A549 (cell line): ENCODE measurements around the gene RLBP1. TPM values are rescaled to one million over a fixed set of nuclear protein-coding genes. Genes with fewer than 3 reads are reported as not detected.
A peak's percentile ranks its signal among the peaks of the same experiment; 100 is the strongest.
"Not testable (repeated sequence)": the region's sequence is repeated elsewhere in the genome, so short reads cannot be mapped to it uniquely, and the experiment has no call there.

Experiments used
- ATAC-seq, 2 experiments: fragments of 200-7000 bp in 1 of 2; fragments of >200 bp in 1 of 2; cut with Nextera tagmentation in 1 of 2; cut with Tn5 transposase in 1 of 2; 3 replicates each; pipeline versions ENCODE4 v1.8.0 to v1.9.1; 2018 to 2020; ENCODE audit warnings: mild to moderate bottlenecking in 1 of 2, moderate library complexity in 1 of 2
- CTCF ChIA-PET: fragments of 300-600 bp; sonication (Branson Sonifier 250); formaldehyde crosslinking; extraction: SDS; loops from one replicate; lab custom pipeline; 2021; ENCODE audit warnings: antibody characterized with exemption, inconsistent platforms; lab: Yijun Ruan, JAX
- POLR2A ChIA-PET: fragments of 350-600 bp; formaldehyde crosslinking; extraction: SDS; loops from one replicate; lab custom pipeline; 2021; ENCODE audit warnings: antibody characterized with exemption, inconsistent platforms; lab: Yijun Ruan, JAX
- DNase-seq, 2 experiments: peaks; one replicate each; pipeline versions ENCODE4 v3.0.0 to v3.0.0-alpha.2; 2011 to 2016; ENCODE audit warnings: low read depth in 1 of 2, low spot score in 1 of 2
- FAIRE-seq: peaks from 2 replicates; lab custom pipeline; 2011; peaks lifted over from hg19 to GRCh38; lab: Jason Lieb, UNC
- H3K27ac ChIP-seq, 2 experiments: fragments of >200 bp; sonication (Bioruptor Twin); formaldehyde crosslinking; 3 replicates each; pipeline ENCODE4 v1.5.1; 2016 to 2017
- H3K4me1 ChIP-seq: fragments of >200 bp; sonication (Bioruptor Twin); formaldehyde crosslinking; 3 replicates; pipeline ENCODE4 v1.6.1; 2016
- H3K4me2 ChIP-seq: fragments of >200 bp; sonication (Bioruptor Twin); formaldehyde crosslinking; 3 replicates; pipeline ENCODE4 v1.6.1; 2016
- H3K4me3 ChIP-seq: fragments of >200 bp; sonication (Bioruptor Twin); formaldehyde crosslinking; 3 replicates; pipeline ENCODE4 v1.5.1; 2016
- H3K9me3 ChIP-seq: fragments of >200 bp; sonication (Bioruptor Twin); formaldehyde crosslinking; 3 replicates; pipeline ENCODE4 v1.6.1; 2016
- BHLHE40 ChIP-seq: IDR thresholded peaks from 2 replicates; pipeline ENCODE4 v1.6.1; 2012; ENCODE audit warnings: low read depth, low read length, inconsistent platforms
- CEBPB ChIP-seq, 2 experiments: fragments of >200 bp in 1 of 2; sonication (Bioruptor Twin) in 1 of 2; formaldehyde crosslinking in 1 of 2; IDR thresholded peaks; 2 replicates each; pipeline ENCODE4 v1.6.1; 2012 to 2016
- CTCF ChIP-seq: fragments of >200 bp; sonication (Bioruptor Twin); formaldehyde crosslinking; IDR thresholded peaks from 3 replicates; pipeline ENCODE4 v1.5.1; 2016
- FOSB ChIP-seq: fragments of 250-450 bp; sonication (Bioruptor Pico); IDR thresholded peaks from 2 replicates; pipeline ENCODE4 v1.5.0; 2020; ENCODE audit warnings: mild to moderate bottlenecking, moderate library complexity
- HOXB5 ChIP-seq: fragments of 250-450 bp; sonication (Bioruptor Pico); IDR thresholded peaks from 2 replicates; pipeline ENCODE4 v1.5.0; 2020; ENCODE audit warnings: mild to moderate bottlenecking, moderate library complexity
- JUNB ChIP-seq: fragments of >200 bp; sonication (Bioruptor Twin); formaldehyde crosslinking; IDR thresholded peaks from 2 replicates; pipeline ENCODE4 v1.6.1; 2016
- MAFK ChIP-seq: fragments of 450-650 bp; IDR thresholded peaks from 2 replicates; pipeline ENCODE4 v1.6.1; 2014; ENCODE audit not compliant: partially characterized antibody
- RARB ChIP-seq: fragments of 250-450 bp; sonication (Bioruptor Pico); IDR thresholded peaks from 2 replicates; pipeline ENCODE4 v1.8.0; 2021; ENCODE audit warnings: mild to moderate bottlenecking, moderate library complexity
- TP53 ChIP-seq: fragments of 250-450 bp; sonication (Bioruptor Pico); IDR thresholded peaks from 2 replicates; pipeline ENCODE4 v1.5.0; 2021; ENCODE audit warnings: mild to moderate bottlenecking, moderate library complexity
- ZC3H11A ChIP-seq: fragments of 450-650 bp; IDR thresholded peaks from 2 replicates; pipeline ENCODE4 v1.6.1; 2014; ENCODE audit warnings: antibody characterized with exemption, mild to moderate bottlenecking
- WGBS: methylation state at CpG from one replicate; pipeline ENCODE4 v1.1.6; 2017; ENCODE audit errors: missing lambda C conversion rate; 5-methylcytosine and 5-hydroxymethylcytosine counted together
- polyA plus RNA-seq, 4 experiments: library from polyadenylated mRNA; depleted of rRNA in 3 of 4; stranded (reverse); fragments of >200 nt; fragmentation: RNase III in 1 of 4; extraction: RNeasy Plus Mini Kit Qiagen cat#74134 plus additional on column Dnase treatment in 1 of 4; gene quantifications; 2 replicates in 3 of 4; 3 replicates in 1 of 4; pipeline ENCODE4 v1.2.3, GENCODE V29; 2011 to 2017
- TF ChIP-seq, protein P1 (sequence below): IDR thresholded peaks from 2 replicates; pipeline ENCODE4 v1.6.1; 2012; ENCODE audit warnings: low read depth, borderline replicate concordance
- TF ChIP-seq, protein P2 (sequence below): fragments of 250-450 bp; sonication (Bioruptor Pico); IDR thresholded peaks from 2 replicates; pipeline ENCODE4 v1.5.0; 2021; ENCODE audit warnings: mild to moderate bottlenecking, moderate library complexity, borderline replicate concordance

RLBP1 gene
- polyA plus RNA-seq, 2 of the 4 experiments (the other 2 are of a cell fraction), result not detected

DNA sequence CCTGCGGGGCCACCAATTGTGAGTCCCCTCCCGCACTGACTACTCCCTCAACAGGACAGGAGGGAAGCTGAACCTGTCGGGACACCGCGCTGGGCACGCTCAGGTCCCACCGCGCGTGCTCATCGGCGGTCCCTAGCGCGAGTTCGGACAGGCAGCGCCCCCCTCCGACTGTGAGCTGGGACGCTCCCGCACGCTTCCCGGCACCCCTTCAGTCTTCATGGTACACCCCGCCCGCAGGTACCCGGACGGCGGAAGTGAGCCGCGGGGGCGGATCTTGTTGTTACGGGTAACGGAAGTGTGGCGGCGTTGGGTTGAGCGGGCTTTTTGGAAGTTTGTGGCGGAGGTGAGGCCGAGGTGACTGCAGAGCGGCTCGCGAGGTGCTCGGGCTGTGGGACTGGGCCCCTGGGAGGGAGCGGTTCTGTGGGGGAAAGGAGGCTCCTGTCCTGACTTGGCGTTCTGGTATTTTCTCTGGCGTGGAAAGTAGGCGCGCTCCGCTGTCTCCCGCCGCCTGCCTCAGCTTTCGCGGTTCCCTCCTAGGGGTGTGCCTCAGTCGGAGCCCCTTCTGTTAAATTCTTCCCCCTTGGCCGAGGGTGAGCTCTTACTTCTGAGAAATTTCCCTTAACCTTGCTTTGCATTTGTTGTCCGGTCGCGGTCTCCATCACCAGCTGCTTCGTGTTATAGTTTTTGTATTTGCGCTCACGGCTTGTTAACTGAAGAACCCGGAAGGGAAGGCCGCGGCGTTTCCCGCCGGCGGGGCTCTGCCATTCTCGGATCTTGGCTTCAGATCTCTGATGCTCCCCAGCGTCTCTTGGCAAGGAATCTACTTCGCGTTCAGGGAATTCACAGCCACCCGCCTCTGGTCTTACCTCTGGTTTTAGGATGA is 22.6 kb upstream of the RLBP1 start, which contains the start of gene FANCI (continued):
- TF ChIP-seq RARB (CRISPR knock-in tag), result no peak
- peak; percentile 81 for TF ChIP-seq BHLHE40
- TF ChIP-seq MAFK, result no peak
- TF ChIP-seq HOXB5 (CRISPR knock-in tag), result no peak
- TF ChIP-seq, protein P1, sequence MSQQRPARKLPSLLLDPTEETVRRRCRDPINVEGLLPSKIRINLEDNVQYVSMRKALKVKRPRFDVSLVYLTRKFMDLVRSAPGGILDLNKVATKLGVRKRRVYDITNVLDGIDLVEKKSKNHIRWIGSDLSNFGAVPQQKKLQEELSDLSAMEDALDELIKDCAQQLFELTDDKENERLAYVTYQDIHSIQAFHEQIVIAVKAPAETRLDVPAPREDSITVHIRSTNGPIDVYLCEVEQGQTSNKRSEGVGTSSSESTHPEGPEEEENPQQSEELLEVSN, result peak; percentile 82

DNA sequence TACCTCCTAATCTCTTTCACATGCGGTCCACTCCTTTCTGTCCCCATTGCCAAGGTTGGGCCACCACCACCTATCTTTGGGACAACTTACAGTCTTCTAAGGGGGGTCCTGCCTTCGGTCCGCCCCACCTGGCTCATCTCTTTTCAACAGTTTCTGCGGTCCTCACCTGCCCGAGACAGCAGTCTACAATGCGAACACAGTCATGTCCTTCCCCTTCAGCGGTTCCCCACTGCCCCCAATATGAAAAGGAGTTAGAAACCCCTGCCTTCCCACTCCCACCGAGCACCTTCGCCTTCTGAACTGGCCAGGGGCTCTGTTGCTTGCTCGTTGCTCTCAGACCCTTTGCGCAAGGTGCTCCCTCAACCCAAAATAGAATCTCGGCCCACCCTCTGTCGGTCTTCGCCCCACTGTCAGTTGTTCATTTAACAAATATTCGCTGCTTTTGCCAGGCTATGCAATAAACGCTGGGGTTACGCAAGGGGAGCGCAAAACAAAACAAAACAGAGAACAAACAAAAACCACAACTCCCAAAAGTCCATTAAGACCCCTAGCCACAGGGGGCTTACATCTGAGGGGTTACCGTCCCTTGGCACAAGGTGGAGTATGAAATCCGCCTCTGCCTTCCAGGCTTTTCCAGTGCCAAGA is 21.8 kb upstream of the RLBP1 start:
- Histone ChIP-seq H3K9me3 (no peaks in the 10 kb centered on the region; the same call in 2 of the 3 replicates), H3K4me3 (peak overlapping the region; percentile 82), H3K4me1 (peaks cover 32% of the 10 kb centered on the region; the same call in 2 of the 3 replicates)
- POLR2A ChIA-PET, result interaction anchor here (1.1 kb wide), 1 partner anchor 92 kb away, joined by 5 read pairs; the partner anchor contains the start of gene POLG
- TF ChIP-seq TP53 (CRISPR knock-in tag), result 0 out of 2 replicates have a peak, but pooled peaks have one; percentile 76
- peak; percentile 51 to 84; a peak in 3 of 4 replicates for TF ChIP-seq CEBPB (IDR thresholded peaks at IDR 0.05)
- TF ChIP-seq FOSB (CRISPR knock-in tag), result no peak
- TF ChIP-seq, protein P2, sequence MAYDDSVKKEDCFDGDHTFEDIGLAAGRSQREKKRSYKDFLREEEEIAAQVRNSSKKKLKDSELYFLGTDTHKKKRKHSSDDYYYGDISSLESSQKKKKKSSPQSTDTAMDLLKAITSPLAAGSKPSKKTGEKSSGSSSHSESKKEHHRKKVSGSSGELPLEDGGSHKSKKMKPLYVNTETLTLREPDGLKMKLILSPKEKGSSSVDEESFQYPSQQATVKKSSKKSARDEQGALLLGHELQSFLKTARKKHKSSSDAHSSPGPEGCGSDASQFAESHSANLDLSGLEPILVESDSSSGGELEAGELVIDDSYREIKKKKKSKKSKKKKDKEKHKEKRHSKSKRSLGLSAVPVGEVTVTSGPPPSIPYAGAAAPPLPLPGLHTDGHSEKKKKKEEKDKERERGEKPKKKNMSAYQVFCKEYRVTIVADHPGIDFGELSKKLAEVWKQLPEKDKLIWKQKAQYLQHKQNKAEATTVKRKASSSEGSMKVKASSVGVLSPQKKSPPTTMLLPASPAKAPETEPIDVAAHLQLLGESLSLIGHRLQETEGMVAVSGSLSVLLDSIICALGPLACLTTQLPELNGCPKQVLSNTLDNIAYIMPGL (CRISPR knock-in tag), result no peak
- no peak for TF ChIP-seq ZC3H11A
- TF ChIP-seq CTCF, result no peak
- TF ChIP-seq JUNB, result no peak
- TF ChIP-seq, all 56 proteins: peak for 2
- Histone ChIP-seq H3K27ac (peak overlapping the region; percentile 79 to 88), H3K4me2 (peak overlapping the region; percentile 91)
- FAIRE-seq (no peak), ATAC-seq (no peak; a peak in 1 of 6 replicates), DNase-seq (no peak)
- 61% methylated on average over 20 of the region's 20 CpGs for WGBS
- CTCF ChIA-PET, result interaction anchor here (0.7 to 7.9 kb wide), 26 partner anchors 7 to 364 kb away, joined by 3 to 79 read pairs (median 4); no protein-coding TSS in a partner anchor

DNA sequence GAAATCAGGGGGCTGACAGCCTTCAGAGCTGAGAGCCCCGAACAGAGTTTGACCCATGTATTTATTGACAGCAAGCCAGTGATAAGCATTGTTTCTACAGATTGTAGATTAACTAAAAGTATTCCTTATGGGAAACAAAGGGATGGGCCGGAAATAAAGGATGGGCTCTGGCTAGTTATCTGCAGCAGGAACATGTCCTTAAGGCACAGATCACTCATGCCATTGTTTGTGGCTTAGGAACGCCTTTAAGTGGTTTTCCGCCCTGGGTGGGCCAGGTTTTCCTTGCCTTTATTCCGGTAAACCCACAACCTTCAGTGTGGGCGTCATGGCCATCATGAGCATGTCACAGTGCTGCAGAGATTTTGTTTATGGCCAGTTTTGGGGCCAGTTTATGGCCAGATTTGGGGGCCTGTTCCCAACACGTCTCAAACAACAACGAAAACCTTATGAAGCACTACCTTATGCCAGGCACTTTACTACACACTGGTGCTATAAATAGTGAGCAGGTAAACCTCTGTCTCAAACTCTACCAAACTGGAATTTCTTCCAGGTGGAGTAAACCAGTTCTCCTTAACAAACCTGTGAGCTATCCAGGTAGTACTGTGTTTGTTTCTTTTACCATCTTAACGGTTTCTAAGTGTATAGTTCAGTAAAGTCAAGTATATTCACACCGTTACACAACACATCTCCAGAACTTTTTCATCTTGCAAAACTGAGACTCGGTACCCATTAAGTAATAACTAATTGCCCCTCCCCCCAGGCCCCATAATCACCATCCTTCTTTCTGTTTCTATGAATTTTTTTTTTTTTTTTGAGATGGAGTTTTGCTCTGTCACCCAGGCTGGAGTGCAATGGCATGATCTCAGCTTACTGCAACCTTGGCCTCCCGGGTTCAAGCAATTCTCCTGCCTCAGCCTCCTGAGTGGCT is 18.8 kb upstream of the RLBP1 start:
- 59% methylated on average over 12 of the region's 12 CpGs for WGBS
- ATAC-seq, DNase-seq, H3K27ac ChIP-seq, H3K4me2 ChIP-seq, FAIRE-seq, H3K9me3 ChIP-seq, H3K4me3 ChIP-seq, POLR2A ChIA-PET, H3K4me1 ChIP-seq: not testable (repeated sequence)
- CTCF ChIA-PET, result interaction anchor here (0.6 to 7.9 kb wide), 3 partner anchors 33 to 336 kb away, joined by 3 to 68 read pairs (median 3); no protein-coding TSS in a partner anchor
